Sigmoid colon (tissue), 4 donors: ENCODE measurements around the gene FBXO17.

Source experiments
- CTCF ChIP-seq, 4 experiments: fragments of 450-650 bp in 3 of 4; fragments of 200-600 bp in 1 of 4; IDR thresholded peaks; one replicate each; pipeline ENCODE4 v1.5.1; 2016 to 2019; ENCODE audit warnings: antibody characterized with exemption in 4 of 4, mild to moderate bottlenecking in 3 of 4, moderate library complexity in 2 of 4
- POLR2A ChIP-seq, 2 donors: fragments of 450-650 bp; IDR thresholded peaks; one replicate each; pipeline ENCODE4 v1.6.1; 2016; ENCODE audit warnings: antibody characterized with exemption in 2 of 2, mild to moderate bottlenecking in 2 of 2, moderate library complexity in 2 of 2
- POLR2AphosphoS5 ChIP-seq, 4 donors: sonication (generic); formaldehyde crosslinking; IDR thresholded peaks; one replicate each; pipeline ENCODE4 v1.6.1; 2017; ENCODE audit warnings: antibody characterized with exemption in 4 of 4

DNA sequence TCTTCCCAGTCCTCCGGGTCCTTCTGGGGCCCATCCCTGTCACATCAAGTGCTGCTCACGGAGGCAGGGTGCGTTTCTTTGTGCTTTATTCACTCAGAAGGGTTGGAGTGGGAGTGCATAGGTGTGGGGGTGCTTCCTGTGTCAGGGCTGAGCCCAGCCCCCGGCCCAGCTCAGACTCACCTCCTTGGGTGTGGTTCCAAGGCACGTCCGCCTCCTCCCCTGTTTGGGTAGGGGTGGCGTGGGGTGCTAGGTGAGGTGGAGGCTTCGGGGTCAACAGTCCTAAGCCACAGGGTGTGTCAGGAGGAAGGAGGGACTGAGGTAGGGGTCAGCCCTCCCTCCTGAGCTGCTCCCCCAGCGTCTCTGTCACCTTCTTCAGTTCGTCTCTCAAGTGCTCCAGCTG, 66.6 kb downstream of the FBXO17 start:
- TF ChIP-seq POLR2AphosphoS5 (IDR thresholded peaks at IDR 0.05) (no peak), CTCF (IDR thresholded peaks at IDR 0.05) (no peak), POLR2A (IDR thresholded peaks at IDR 0.05) (no peak)
